Measurements from ENCODE around the gene DNM2.

Gene DNM2

GRCh38 chr19:10678813-10679212, 39.1 kb upstream of the DNM2 start:
- TF ChIP-seq CTCF (conservative IDR thresholded peaks at IDR 0.05; ENCODE audit: low read depth, low read length) = no peak
- no peak overlapping the region for H3K4me3 ChIP-seq (ENCODE audit: low read depth, low read length)
- DNase-seq (ENCODE audit: low read depth) = no peak

- DNase-seq (ENCODE audit: low read depth) = no peak
- no peak for TF ChIP-seq CTCF (conservative IDR thresholded peaks at IDR 0.05; ENCODE audit: low read depth, low read length)
- H3K4me3 ChIP-seq (ENCODE audit: low read depth, low read length) = no peak overlapping the region
Observed at GRCh38 chr19:10679743-10680142, 38.1 kb upstream of the DNM2 start.

- no peak overlapping the region for H3K4me3 ChIP-seq (ENCODE audit: low read depth, low read length)
- TF ChIP-seq CTCF (conservative IDR thresholded peaks at IDR 0.05; ENCODE audit: low read depth, low read length) = no peak
- DNase-seq (ENCODE audit: low read depth) = no peak
Observed at GRCh38 chr19:10680545-10681135, 37.2 kb upstream of the DNM2 start.

GRCh38 chr19:10681658-10682057, 36.2 kb upstream of the DNM2 start:
- no peak for DNase-seq (ENCODE audit: low read depth)
- TF ChIP-seq CTCF (conservative IDR thresholded peaks at IDR 0.05; ENCODE audit: low read depth, low read length) = no peak
- H3K4me3 ChIP-seq (ENCODE audit: low read depth, low read length) = no peak overlapping the region

- DNase-seq (ENCODE audit: low read depth) = no peak
- TF ChIP-seq CTCF (conservative IDR thresholded peaks at IDR 0.05; ENCODE audit: low read depth, low read length) = no peak
Observed at GRCh38 chr19:10682397-10683063, 35.3 kb upstream of the DNM2 start.

GRCh38 chr19:10683064-10683426, 34.8 kb upstream of the DNM2 start:
- DNase-seq (ENCODE audit: low read depth) = no peak
- no peak overlapping the region for H3K4me3 ChIP-seq (ENCODE audit: low read depth, low read length)
- TF ChIP-seq CTCF (conservative IDR thresholded peaks at IDR 0.05; ENCODE audit: low read depth, low read length) = no peak

More at GRCh38 chr19:10682397-10683063, 35.3 kb upstream of the DNM2 start:
- no peak overlapping the region for H3K4me3 ChIP-seq (ENCODE audit: low read depth, low read length)

GRCh38 chr19:10683582-10683981, 34.3 kb upstream of the DNM2 start:
- TF ChIP-seq CTCF (conservative IDR thresholded peaks at IDR 0.05; ENCODE audit: low read depth, low read length) = no peak
- no peak overlapping the region for H3K4me3 ChIP-seq (ENCODE audit: low read depth, low read length)

More at GRCh38 chr19:10683582-10683981, 34.3 kb upstream of the DNM2 start:
- DNase-seq (ENCODE audit: low read depth) = no peak
